ENCODE measurements around the gene SIN3B.

SIN3B gene

DNA sequence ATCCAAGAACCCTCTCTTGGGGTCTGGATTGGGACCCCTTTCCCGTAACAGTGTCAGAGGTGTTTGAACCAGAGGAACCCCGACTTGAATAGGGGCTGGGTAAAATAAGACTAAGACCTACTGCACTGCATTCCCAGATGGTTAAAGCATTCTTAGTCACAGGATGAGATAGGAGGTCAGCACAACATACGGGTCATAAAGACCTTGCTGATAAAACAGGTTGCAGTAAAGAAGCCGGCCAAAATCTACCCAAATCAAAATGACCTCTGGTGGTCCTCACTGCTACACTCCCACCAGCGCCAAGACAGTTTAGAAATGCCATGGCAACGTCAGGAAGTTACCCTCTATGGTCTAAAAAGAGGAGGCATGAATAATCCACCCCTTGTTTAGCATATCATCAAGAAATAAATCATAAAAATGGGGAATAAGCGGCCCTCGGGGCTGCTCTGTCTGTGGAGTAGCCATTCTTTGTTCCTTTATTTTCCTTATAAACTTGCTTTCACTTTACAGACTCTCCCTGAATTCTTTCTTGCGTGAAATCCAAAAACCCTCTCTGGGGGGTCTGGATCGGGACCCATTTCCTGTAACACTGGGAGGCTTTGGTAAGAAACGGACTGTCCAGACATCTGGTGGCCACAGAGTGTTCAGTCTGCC is 4.4 kb upstream of the SIN3B start:
- no peak overlapping the region for H3K4me3 ChIP-seq (ENCODE audit: low read length)
- DNase-seq (ENCODE audit: low read depth, low spot score), result no peak

DNA sequence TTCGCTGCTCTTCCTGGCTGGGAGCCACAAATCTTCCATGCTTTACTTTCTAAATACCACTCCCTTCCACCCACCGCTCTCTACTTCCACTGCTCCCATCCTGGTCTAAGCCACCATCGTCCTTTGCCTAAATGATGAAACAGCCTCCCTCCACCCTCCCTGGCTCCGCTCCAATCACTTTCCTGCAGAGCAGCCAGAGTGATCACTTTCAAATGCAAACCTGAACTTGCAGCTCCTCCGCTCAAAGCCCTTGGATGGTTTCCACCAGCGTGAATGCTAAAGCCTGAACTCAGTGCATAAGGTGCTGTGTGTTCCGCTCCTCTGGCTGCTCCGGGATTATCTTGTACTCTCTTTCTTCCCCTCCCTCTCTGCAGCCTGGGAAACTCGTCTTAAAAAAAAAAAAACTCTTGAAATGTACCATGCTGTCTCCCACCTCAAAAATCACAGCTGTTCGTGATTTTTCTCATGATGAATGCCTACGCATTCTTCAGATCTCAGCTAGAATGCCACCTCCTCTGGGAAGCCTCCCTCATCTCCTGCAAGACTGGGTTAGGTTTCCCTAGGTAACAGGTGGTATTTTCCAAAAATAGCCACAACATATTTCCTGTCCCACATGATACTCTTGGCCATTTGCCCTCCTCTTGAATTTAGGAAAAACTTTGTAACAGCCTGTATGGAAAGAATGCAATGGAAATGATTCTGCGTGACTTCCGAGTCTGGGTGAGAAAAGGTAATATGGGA is 3.7 kb upstream of the SIN3B start:
- no peak for DNase-seq (ENCODE audit: low read depth, low spot score)
- no peak overlapping the region for H3K4me3 ChIP-seq (ENCODE audit: low read length)

DNA sequence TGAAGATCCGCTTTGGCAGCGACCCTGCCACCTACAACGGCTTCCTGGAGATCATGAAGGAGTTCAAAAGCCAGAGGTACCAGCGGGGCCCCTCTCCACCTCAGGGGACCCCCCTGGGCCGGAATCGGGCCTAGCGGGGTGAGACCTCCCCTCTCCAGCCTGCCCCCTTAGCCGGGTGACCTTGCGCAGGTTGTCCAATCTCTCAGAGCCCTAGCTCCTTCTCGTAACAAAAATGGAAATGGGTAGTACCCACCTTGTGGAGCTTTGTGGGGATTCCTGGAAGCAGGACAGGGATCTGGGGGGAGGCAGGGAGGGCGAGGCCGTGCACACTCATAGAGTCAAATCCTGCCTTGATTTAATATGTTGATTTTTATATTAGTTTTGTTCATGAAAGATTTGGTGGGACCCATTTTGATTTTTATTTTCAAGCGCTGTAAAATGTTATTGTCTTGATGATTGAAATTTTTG is 658 bp downstream of the SIN3B start:
- no peak for DNase-seq (ENCODE audit: low read depth, low spot score)
- H3K4me3 ChIP-seq (ENCODE audit: low read length), result peak overlapping the region; percentile 83

DNA sequence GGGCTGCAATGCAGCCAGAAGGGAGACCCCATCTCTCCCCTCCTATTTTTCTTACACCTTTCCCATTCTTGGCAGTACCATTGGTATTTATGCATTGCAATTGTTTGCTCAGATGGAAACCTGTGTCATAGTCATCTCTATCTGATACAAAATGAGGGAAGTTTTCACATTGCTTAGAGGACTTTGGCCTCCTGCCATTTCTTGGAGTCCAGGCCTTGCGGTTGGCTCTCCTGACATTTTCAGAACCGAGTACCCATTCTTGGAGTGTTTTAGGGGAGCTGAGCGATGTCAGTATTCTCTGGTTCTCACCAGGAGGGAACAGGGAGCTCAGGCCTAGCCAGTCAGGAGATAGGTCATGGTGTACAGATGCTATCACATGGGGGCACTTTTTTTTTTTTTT is 1.5 kb downstream of the SIN3B start:
- no peak overlapping the region for H3K4me3 ChIP-seq (ENCODE audit: low read length)
- no peak for DNase-seq (ENCODE audit: low read depth, low spot score)

DNA sequence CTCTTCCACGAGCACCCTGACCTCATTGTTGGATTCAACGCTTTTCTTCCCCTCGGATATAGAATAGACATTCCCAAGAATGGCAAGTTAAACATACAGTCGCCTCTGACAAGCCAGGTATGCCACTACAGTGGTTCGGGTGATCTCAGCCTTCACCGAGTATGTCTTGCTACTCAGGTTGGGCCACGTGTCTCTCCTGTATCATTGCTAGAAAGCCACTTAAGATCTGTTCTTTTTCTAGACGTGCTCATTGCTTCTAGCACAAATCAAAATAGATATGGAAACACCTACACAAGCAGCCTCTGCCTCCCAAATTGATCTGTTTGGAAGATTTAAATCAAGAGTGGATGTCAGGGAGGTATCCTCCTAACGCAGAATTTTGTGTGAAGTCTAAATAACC is 2.3 kb downstream of the SIN3B start:
- DNase-seq (ENCODE audit: low read depth, low spot score), result no peak
- H3K4me3 ChIP-seq (ENCODE audit: low read length), result no peak overlapping the region

DNA sequence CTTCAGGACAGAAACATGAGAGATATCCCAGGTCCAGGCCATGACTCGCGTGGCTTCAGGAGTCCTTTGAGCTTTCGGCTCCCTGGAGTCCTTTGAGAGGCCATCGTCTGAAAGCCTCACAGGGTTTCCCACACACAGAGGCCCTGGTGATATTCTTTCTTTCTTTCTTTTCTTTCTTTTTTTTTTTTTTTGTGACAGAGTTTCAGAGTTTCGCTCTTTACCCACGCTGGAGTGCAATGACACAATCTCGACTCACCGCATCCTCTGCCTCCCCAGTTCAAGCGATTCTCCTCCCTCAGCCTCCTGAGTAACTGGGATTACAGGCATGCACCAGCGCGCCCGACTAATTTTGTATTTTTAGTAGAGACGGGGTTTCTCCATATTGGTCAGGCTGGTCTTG is 5.5 kb downstream of the SIN3B start:
- DNase-seq (ENCODE audit: low read depth, low spot score), result no peak
- no peak overlapping the region for H3K4me3 ChIP-seq (ENCODE audit: low read length)

DNA sequence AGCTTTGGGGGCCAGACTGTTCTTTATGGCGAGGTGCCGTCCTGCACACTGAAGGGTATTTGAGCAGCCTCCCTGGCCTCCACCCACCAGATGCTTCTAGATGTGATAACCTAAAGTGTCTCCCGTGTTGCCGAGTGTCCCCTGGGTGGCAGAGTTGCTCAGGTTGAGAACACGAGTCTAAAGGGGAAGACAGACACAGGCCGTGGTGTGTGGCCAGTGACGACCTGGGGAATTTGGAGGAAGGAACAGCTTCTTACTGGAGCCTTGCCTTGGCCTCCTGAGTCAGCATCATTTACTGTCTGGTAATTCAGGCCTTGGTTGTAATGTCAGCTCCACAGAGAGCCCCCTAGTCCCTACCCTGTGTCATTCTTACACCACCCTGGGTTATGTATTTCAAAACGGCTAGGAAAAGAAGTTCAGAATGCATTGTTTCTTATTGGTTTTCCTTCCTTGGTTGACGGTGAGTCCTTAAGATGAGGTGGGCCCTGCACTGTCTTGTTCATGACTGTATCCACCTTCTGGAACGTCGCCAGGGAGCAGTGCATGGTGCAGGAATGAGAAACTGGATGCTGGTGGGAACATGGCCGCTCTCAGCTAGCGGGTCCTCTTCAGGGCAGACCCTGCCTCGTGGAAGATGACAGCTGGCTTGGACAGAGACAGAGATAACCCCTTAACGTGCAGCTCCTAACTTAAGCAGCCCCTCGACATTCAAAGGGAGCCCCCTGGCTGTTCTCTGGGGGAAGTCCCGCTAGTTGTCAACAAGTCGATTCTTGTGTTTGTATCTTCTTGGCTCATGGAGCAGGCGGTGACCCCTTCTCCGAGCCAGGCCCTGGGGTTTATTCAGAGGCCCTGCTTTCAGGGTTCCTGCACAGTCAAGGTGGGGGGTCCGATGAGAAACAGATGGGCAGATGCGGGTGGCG is 7.2 kb downstream of the SIN3B start:
- no peak overlapping the region for H3K4me3 ChIP-seq (ENCODE audit: low read length)
- no peak for DNase-seq (ENCODE audit: low read depth, low spot score)

DNA sequence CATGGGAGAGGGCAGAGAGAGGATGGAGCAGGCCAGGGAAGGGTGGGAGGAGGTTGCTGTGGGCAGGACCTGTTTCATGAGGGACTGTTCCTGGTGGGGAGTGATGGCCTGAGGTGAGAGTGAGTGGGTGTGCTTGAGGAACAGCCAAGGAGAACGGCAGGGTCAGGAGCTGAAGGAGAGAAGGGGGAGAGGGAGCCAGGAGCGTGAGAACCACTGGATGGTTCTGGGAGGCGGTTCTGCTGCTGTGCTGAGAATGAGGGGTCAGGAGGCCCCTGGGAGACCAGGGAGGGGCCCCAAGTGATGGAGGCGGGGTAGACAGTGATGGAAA is 7.8 kb downstream of the SIN3B start:
- no peak for DNase-seq (ENCODE audit: low read depth, low spot score)

DNA sequence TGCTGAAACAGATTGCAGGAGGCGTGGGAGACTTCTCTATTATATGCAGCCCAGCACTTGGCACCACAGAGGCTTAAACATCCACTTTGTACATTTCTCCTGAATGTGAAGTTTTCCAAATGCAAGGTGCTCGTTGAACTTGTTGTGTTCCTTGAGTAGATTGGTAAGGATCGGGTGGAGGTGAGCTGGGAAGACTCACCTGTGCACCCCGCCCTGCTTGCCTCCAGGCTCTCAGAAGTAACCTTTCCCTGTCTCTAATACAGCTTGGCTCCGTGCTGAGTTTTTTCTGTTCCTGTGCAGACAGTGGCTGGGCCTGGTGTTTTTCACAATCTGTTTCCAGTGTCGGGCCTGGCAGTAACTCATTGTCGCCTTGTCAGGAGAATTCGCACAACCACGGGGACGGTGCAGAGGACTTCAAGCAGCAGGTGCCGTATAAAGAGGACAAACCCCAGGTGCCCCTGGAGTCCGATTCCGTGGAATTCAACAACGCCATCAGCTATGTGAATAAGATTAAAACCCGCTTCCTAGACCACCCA is 12.3 kb downstream of the SIN3B start:
- no peak for DNase-seq (ENCODE audit: low read depth, low spot score)
- no peak overlapping the region for H3K4me3 ChIP-seq (ENCODE audit: low read length)

More for the DNA sequence above, 7.8 kb downstream of the SIN3B start:
- no peak overlapping the region for H3K4me3 ChIP-seq (ENCODE audit: low read length)

DNA sequence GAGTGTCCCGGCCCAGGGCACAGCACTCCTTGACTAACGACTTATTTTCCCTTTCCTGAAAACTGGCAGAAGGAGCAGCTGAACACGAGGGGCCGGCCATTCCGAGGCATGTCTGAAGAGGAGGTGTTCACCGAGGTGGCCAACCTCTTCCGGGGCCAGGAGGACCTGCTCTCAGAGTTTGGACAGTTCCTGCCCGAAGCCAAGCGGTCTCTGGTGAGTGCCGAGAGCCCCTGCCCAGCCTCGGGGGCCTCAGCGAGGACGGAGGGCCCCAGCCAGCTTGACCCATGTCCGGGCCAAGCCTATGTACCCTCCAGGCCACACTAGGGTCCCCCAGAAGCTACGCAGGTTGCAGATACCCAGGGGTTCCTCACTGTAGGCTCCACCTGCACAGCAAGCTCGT is 17.7 kb downstream of the SIN3B start:
- H3K4me3 ChIP-seq (ENCODE audit: low read length), result no peak overlapping the region
- no peak for DNase-seq (ENCODE audit: low read depth, low spot score)

DNA sequence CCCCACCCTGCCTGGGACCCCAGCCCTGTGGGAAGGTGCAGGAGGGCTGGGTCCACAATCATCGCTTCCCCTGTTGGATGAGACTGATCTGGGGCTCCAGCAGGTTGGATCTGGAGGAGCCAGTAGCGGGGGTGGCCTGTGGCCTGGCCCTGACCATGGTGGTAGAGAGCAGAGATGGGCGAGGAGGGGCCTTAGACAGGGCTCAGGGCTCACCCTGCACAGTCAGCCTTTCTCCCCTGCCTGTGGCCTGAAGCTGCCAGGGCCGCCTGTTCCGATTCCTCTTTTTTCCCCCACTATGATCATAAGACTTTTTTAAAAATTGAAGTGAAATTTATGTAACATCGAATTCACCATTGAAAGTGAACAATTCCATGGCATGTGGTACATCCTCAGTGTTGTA is 18.2 kb downstream of the SIN3B start:
- DNase-seq (ENCODE audit: low read depth, low spot score), result no peak
- no peak overlapping the region for H3K4me3 ChIP-seq (ENCODE audit: low read length)

DNA sequence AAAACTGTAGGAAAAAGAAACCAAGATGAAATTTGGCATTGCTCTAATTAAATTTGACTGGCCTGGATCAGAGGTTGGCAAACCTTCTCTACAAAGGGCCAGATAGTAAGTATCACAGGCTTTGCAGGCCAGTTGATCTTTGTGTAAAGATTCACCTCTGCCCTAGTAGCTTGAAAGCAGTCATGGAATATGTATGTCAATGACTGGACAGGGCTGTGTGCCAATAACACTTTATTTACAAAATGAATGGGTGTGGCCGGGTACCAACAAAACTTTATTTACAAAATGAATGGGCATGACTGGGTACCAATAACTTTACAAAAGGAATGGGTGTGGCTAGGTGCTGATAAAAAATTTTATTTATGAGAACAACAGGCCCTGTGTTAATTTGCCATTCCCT is 20.0 kb downstream of the SIN3B start:
- H3K4me3 ChIP-seq (ENCODE audit: low read length), result no peak overlapping the region
- no peak for DNase-seq (ENCODE audit: low read depth, low spot score)

DNA sequence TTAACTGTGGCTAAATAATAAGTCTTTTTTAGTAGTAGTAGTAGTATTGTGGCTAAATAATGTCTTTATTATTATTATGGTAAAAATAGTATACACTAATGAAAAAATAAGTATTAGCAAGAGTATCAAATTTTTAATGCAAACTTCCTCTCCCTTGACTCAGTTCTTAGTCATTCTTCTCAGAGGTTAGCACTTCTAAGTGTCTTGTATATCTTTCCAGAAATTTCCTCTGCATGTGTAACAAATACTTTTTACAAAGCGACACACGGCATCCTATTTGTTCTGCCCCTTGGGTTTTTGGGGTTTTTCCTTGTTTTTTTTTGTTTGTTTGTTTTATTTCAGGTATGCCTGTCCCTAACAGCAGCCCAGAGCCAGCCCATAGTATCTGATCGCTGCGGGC is 20.9 kb downstream of the SIN3B start:
- no peak for DNase-seq (ENCODE audit: low read depth, low spot score)
- H3K4me3 ChIP-seq (ENCODE audit: low read length), result no peak overlapping the region

DNA sequence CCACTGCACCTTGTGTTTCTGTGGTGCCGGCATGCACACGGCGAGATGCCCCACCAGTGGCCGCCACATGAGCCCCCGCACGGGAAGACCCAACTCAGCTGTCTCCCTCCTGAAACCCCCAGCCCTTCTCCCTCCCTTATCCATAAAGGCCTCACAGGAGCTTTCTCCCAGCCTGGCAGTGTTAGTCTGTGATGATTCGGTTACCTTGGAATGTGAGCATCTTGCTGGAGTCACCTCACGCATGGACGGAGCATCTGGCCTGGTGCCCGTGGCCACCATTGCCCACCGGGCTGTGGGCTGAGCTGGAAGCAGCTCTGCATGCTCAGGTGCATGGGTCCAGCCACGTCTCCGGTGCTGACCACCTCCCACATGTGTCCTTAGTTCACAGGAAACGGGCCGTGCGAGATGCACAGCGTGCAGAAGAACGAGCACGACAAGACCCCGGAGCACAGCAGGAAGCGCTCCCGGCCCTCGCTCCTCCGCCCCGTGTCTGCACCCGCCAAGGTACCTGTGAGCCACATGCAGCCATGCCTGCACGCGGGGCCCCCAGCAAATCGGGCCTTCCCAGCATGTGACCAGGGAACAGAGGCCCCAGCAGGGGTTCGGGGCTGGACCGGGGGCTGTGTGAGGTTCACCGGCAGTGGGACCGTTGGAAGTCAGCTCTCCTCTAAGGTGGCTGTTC is 22.0 kb downstream of the SIN3B start:
- no peak for DNase-seq (ENCODE audit: low read depth, low spot score)
- H3K4me3 ChIP-seq (ENCODE audit: low read length), result no peak overlapping the region

DNA sequence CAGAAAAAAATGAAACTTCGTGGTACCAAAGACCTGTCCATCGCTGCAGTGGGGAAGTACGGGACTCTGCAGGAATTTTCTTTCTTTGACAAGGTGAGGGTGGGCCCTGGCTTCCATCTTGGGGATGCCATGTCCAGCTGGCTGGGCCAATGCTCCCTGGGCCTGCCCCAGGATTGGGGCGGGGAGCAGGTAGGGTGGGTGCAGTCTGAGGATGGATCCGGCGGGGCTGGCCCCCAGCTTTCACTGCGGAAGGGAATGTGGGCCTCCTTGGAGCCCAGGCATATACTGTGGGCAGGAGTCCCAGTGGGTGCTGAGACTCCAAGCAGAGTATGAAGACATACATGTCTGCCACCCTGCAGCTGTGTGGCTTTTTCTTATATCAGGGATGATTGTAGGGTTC is 23.9 kb downstream of the SIN3B start:
- no peak overlapping the region for H3K4me3 ChIP-seq (ENCODE audit: low read length)
- DNase-seq (ENCODE audit: low read depth, low spot score), result no peak

DNA sequence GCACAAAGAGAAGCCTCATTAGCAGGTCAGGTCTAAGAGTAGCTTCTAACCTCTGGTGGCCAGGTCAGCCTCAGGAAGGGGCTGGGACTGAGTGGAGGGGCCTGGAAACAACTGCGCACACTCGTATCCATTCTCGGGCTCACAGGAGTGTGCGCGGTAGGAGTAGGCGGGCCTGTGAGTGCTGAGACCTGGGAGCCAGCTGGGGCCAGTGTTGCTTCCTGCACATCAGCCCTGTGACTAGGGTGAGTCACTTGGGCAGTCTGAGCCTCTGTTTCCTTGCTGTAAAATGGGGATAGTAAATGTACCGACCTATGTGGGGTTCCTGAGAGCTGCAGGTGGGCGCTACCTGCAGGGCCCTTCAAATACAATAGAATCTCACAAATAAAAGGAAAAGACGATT is 26.9 kb downstream of the SIN3B start:
- H3K4me3 ChIP-seq (ENCODE audit: low read length), result no peak overlapping the region
- DNase-seq (ENCODE audit: low read depth, low spot score), result no peak

DNA sequence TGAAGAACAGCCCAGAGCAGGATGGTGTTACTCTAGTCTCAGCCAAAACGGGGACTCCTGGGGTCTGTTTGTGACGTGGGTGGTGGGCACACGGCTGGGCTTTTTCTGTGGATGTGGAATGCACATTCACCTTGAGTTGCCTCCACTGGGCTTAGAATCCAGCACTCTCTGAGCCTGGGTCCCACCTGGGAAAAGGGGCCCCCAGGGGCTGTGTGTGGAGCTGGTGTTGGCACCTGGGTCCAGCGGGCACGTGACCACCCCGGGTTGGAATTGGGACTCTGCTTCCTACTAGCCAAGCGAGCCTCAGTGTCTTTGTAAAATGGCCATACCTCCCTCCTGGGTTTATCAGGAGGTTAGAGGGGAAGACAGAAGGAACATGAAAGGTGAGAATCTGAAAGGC is 30.4 kb downstream of the SIN3B start:
- no peak overlapping the region for H3K4me3 ChIP-seq (ENCODE audit: low read length)
- DNase-seq (ENCODE audit: low read depth, low spot score), result no peak

DNA sequence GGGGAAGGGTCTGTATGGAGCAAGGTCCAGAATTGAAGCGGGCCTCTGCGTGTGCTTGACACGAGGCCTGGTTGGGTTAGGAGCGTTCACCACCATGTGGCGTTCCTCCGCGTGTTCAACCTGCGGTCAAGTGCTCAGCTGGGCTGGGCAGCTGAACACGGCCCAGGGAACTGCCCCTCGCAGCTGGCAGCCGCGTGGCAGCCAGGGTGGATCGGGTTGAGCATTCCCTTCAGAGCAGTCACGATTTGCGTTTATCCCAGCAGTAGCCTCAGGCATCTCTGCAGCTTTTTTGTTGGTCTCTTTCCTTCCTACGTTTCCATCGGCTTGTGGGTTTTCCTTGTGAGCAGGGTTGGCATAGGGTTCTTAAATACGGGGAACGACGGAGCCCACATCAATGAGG is 30.9 kb downstream of the SIN3B start:
- no peak for DNase-seq (ENCODE audit: low read depth, low spot score)
- no peak overlapping the region for H3K4me3 ChIP-seq (ENCODE audit: low read length)

DNA sequence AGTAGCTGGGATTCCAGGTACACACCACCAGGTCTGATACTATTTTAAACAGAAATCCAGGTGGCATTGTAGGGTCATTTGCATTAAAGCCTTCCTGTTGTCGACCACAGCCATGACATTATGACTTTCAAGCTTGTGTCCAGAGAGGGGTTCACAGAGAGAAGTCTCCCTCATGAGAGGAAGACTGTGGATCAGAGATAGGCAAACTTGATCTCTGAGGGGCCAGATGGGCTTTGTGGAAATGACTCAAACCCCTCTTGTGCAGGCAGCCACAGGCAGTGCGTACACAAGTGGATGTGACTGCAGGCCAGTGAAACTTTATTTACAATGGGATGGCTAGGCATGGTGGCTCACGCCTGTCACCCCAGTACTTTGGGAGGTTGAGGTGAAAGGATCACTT is 31.8 kb downstream of the SIN3B start:
- H3K4me3 ChIP-seq (ENCODE audit: low read length), result no peak overlapping the region
- no peak for DNase-seq (ENCODE audit: low read depth, low spot score)
